IMR-90 (cell line): ENCODE results near the gene TFB1M. TPM values are rescaled to one million over a fixed set of nuclear protein-coding genes. Genes with fewer than 3 reads are reported as not detected.

Source experiments
- ATAC-seq: fragments of 200-7000 bp; cut with Tn5 transposase; 2 replicates; pipeline ENCODE4 v1.9.1; 2020; ENCODE audit warnings: low read depth, mild to moderate bottlenecking, moderate library complexity
- BruUV-seq: library from RNA; stranded (reverse); fragments of 400-500 nt; replicated peaks from 2 replicates; lab custom pipeline; 2021; lab: Mats Ljungman, UMichigan
- CTCF ChIA-PET: fragments of 300-600 bp; formaldehyde crosslinking; extraction: SDS; loops from one replicate; lab custom pipeline; 2021; ENCODE audit warnings: antibody characterized with exemption; lab: Yijun Ruan, JAX
- POLR2A ChIA-PET: fragments of 300-600 bp; sonication (Branson Sonifier 250); formaldehyde crosslinking; loops from one replicate; lab custom pipeline; 2022; ENCODE audit warnings: antibody characterized with exemption; ENCODE audit not compliant: unreplicated experiment; lab: Charles Lee
- DNase-seq: peaks from one replicate; pipeline ENCODE4 v3.0.0; 2013
- H2AFZ ChIP-seq: replicated peaks from 2 replicates; pipeline ENCODE3; 2013; ENCODE audit warnings: low read length, mild to moderate bottlenecking; ENCODE audit not compliant: poor library complexity
- H2AK5ac ChIP-seq: 2 replicates; pipeline ENCODE4 v1.6.1; 2013; ENCODE audit warnings: low read depth, low read length, inconsistent platforms
- H2AK9ac ChIP-seq: replicated peaks from 2 replicates; pipeline ENCODE3; 2013; ENCODE audit warnings: mild to moderate bottlenecking, low read depth, low read length, moderate library complexity; ENCODE audit not compliant: poor library complexity
- H2BK120ac ChIP-seq: 2 replicates; pipeline ENCODE4 v1.6.1; 2013; ENCODE audit warnings: low read depth, low read length, inconsistent platforms
- H2BK15ac ChIP-seq: 3 replicates; pipeline ENCODE4 v1.6.1; 2013; ENCODE audit warnings: low read depth, low read length, inconsistent platforms
- H2BK20ac ChIP-seq: 2 replicates; pipeline ENCODE4 v1.6.1; 2013; ENCODE audit warnings: low read depth, mild to moderate bottlenecking, inconsistent platforms, low read length, moderate library complexity
- H2BK5ac ChIP-seq: 2 replicates; pipeline ENCODE4 v1.6.1; 2013; ENCODE audit warnings: mild to moderate bottlenecking, low read depth, low read length, inconsistent platforms; ENCODE audit not compliant: poor library complexity, severe bottlenecking
- H3K14ac ChIP-seq: replicated peaks from 2 replicates; pipeline ENCODE4 v1.6.1; 2013; ENCODE audit warnings: low read depth, low read length, inconsistent platforms
- H3K18ac ChIP-seq: 2 replicates; pipeline ENCODE4 v1.6.1; 2013; ENCODE audit warnings: low read depth, low read length, control low read depth
- H3K23ac ChIP-seq: 2 replicates; pipeline ENCODE4 v1.6.1; 2013; ENCODE audit warnings: low read depth, low read length, inconsistent platforms
- H3K27ac ChIP-seq: 2 replicates; pipeline ENCODE4 v1.5.1; 2013; ENCODE audit warnings: mild to moderate bottlenecking, control low read depth, low read length; ENCODE audit not compliant: insufficient read depth
- H3K27me3 ChIP-seq: 2 replicates; pipeline ENCODE4 v1.6.1; 2013; ENCODE audit warnings: low read length; ENCODE audit not compliant: control insufficient read depth, insufficient read depth
- H3K36me3 ChIP-seq: 2 replicates; pipeline ENCODE4 v1.6.1; 2013; ENCODE audit warnings: low read length, mixed read lengths; ENCODE audit not compliant: control insufficient read depth, insufficient read depth
- H3K4ac ChIP-seq: 2 replicates; pipeline ENCODE4 v1.6.1; 2013; ENCODE audit warnings: low read depth, low read length, inconsistent platforms
- H3K4me1 ChIP-seq: 2 replicates; pipeline ENCODE4 v1.6.1; 2013; ENCODE audit warnings: low read length, mixed read lengths; ENCODE audit not compliant: control insufficient read depth, insufficient read depth
- H3K4me2 ChIP-seq: 2 replicates; pipeline ENCODE4 v1.6.1; 2013; ENCODE audit warnings: low read depth, mild to moderate bottlenecking, control low read depth, low read length, moderate library complexity
- H3K4me3 ChIP-seq: 2 replicates; pipeline ENCODE4 v1.5.1; 2013; ENCODE audit warnings: low read depth, mild to moderate bottlenecking, control low read depth, low read length, moderate library complexity; ENCODE audit not compliant: insufficient read depth
- H3K56ac ChIP-seq: 2 replicates; pipeline ENCODE4 v1.6.1; 2013; ENCODE audit warnings: low read length, inconsistent platforms; ENCODE audit not compliant: insufficient read depth; ENCODE audit errors: extremely low read depth
- H3K79me1 ChIP-seq, 2 experiments: 2 replicates each; pipeline ENCODE4 v1.6.1; 2013; ENCODE audit warnings: low read length in 2 of 2, inconsistent platforms in 1 of 2, low read depth in 1 of 2
- H3K9ac ChIP-seq: 2 replicates; pipeline ENCODE4 v1.6.1; 2013; ENCODE audit warnings: low read depth, low read length, control low read depth
- H3K9me1 ChIP-seq: 2 replicates; pipeline ENCODE4 v1.6.1; 2013; ENCODE audit warnings: low read length, inconsistent platforms; ENCODE audit not compliant: insufficient read depth
- H3K9me3 ChIP-seq: 2 replicates; pipeline ENCODE4 v1.6.1; 2013; ENCODE audit warnings: low read length; ENCODE audit not compliant: control insufficient read depth, insufficient read depth
- H4K20me1 ChIP-seq: 2 replicates; pipeline ENCODE4 v1.6.1; 2013; ENCODE audit warnings: low read length, inconsistent platforms; ENCODE audit not compliant: insufficient read depth
- H4K5ac ChIP-seq: 2 replicates; pipeline ENCODE4 v1.6.1; 2013; ENCODE audit warnings: mild to moderate bottlenecking, low read depth, low read length, control low read depth
- H4K8ac ChIP-seq, 2 experiments: 2 replicates each; pipeline ENCODE4 v1.6.1; 2013; ENCODE audit warnings: low read depth in 2 of 2, low read length in 2 of 2, control low read depth in 1 of 2, inconsistent platforms in 1 of 2
- H4K91ac ChIP-seq: 2 replicates; pipeline ENCODE4 v1.6.1; 2013; ENCODE audit warnings: low read depth, low read length, inconsistent platforms; ENCODE audit not compliant: insufficient read depth
- CEBPB ChIP-seq: IDR thresholded peaks from 2 replicates; pipeline ENCODE4 v1.6.1; 2012; ENCODE audit warnings: low read depth, low read length, improper control_type of control experiment
- MAFK ChIP-seq: IDR thresholded peaks from 2 replicates; pipeline ENCODE4 v1.6.1; 2012; ENCODE audit warnings: low read depth, low read length, improper control_type of control experiment
- POLR2A ChIP-seq: IDR thresholded peaks from 2 replicates; pipeline ENCODE4 v1.6.1; 2012; ENCODE audit warnings: mild to moderate bottlenecking, low read depth, low read length
- RFX5 ChIP-seq: IDR thresholded peaks from 2 replicates; pipeline ENCODE4 v1.8.0; 2012; ENCODE audit warnings: low read depth, mild to moderate bottlenecking, low read length, moderate library complexity
- WGBS, 2 experiments: methylation state at CpG; one replicate each; pipeline versions ENCODE4 v1.1.5 to v1.1.7; 2013; ENCODE audit warnings: missing lambda C conversion rate in 2 of 2; ENCODE audit not compliant: insufficient read length in 1 of 2; ENCODE audit errors: extremely low coverage in 2 of 2; 5-methylcytosine and 5-hydroxymethylcytosine counted together
- dilution Hi-C: fragments of 300-500 bp; cut with HindIII; formaldehyde crosslinking; loops from one replicate; pipeline ENCODE4 v1.14.3; 2018; ENCODE audit warnings: low sequenced_read_pairs; ENCODE audit not compliant: unreplicated experiment
- in situ Hi-C: fragments of 300-500 bp; cut with MboI; formaldehyde crosslinking; loops from 3 replicates; pipeline ENCODE4 v1.14.3; 2019; ENCODE audit warnings: low sequenced_read_pairs, inconsistent platforms, mixed read lengths
- intact Hi-C: fragments of 100-400 bp; cut with micrococcal nuclease; formaldehyde crosslinking; loops from 2 replicates; pipeline ENCODE4 v1.10.0; 2022
- polyA plus RNA-seq, 3 experiments: library from polyadenylated mRNA; depleted of rRNA; stranded (reverse); fragments of >200 nt; gene quantifications; 2 replicates each; pipeline ENCODE4 v1.2.3, GENCODE V29; 2012; ENCODE audit warnings: low replicate concordance in 1 of 3
- total RNA-seq: library from RNA; depleted of rRNA; stranded (reverse); fragments of >200 nt; gene quantifications from 2 replicates; pipeline ENCODE4 v1.2.3, GENCODE V29; 2012
- TF ChIP-seq, protein P1 (sequence below): fragments of 150-350 bp; IDR thresholded peaks from 2 replicates; pipeline ENCODE4 v1.6.1; 2016; ENCODE audit warnings: low read depth, mild to moderate bottlenecking, low read length, moderate library complexity, borderline replicate concordance

The TFB1M gene
- total and polyA plus RNA-seq, 2 of the 4 experiments (the other 2 are of a cell fraction) = 18.1 to 22.4 TPM

DNA sequence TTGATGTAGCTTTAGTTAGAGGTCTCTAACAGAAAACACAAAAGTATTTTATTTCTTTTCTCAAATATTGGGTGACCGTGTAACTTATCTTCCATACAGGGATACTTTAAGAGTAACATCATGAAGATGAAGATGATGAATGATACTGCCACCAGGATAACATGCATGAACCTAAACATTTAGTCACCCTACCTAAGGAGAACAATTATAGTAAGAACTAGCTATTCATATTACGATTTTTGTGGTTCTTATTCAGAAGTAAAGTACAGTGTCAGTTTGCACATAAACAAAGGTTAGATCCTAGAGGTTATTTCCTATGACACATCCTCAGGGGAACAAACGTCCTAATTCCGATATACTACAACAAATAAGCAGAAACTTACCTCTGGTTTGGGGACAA is 29.5 kb downstream of the TFB1M start:
- H4K91ac ChIP-seq = no peak overlapping the region
- no peak overlapping the region for H2BK20ac ChIP-seq
- ChIA-PET CTCF (no interaction called here), POLR2A (no interaction called here)
- dilution Hi-C loops = no loop called here
- no peak overlapping the region for H2BK120ac ChIP-seq
- no TSS peak for BruUV-seq
- intact Hi-C loops = no loop called here
- no peak overlapping the region for H4K5ac ChIP-seq
- H3K4ac ChIP-seq = no peak overlapping the region
- no peak overlapping the region for H3K23ac ChIP-seq
- peaks cover 2% of the 10 kb centered on the region; the same call in 1 of the 2 replicates for H3K9me1 ChIP-seq
- no peak overlapping the region for H3K18ac ChIP-seq
- in situ Hi-C loops = no loop called here
- H4K20me1 ChIP-seq = no peaks in the 10 kb centered on the region
- H3K4me2 ChIP-seq = no peak overlapping the region
- H3K9me3 ChIP-seq = no peaks in the 10 kb centered on the region
- DNase-seq = no peak
- H2BK15ac ChIP-seq = no peak overlapping the region
- TF ChIP-seq, protein P1, sequence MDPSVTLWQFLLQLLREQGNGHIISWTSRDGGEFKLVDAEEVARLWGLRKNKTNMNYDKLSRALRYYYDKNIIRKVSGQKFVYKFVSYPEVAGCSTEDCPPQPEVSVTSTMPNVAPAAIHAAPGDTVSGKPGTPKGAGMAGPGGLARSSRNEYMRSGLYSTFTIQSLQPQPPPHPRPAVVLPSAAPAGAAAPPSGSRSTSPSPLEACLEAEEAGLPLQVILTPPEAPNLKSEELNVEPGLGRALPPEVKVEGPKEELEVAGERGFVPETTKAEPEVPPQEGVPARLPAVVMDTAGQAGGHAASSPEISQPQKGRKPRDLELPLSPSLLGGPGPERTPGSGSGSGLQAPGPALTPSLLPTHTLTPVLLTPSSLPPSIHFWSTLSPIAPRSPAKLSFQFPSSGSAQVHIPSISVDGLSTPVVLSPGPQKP = no peak
- no peak for TF ChIP-seq POLR2A
- no peak for TF ChIP-seq RFX5
- TF ChIP-seq MAFK = no peak
- no peak for TF ChIP-seq CEBPB
- no peak overlapping the region for H3K4me3 ChIP-seq
- H2BK5ac ChIP-seq = no peak overlapping the region
- no peak overlapping the region for H2AFZ ChIP-seq
- H3K27ac ChIP-seq = no peak overlapping the region
- no peak overlapping the region for H4K8ac ChIP-seq
- peaks cover 8 to 18% of the 10 kb centered on the region in 2 experiments; a peak in 3 of 4 replicates for H3K79me1 ChIP-seq
- H3K9ac ChIP-seq = no peak overlapping the region
- H3K36me3 ChIP-seq = peaks cover 18% of the 10 kb centered on the region
- H3K4me1 ChIP-seq = no peaks in the 10 kb centered on the region
- H3K27me3 ChIP-seq = no peaks in the 10 kb centered on the region
- H2AK5ac ChIP-seq = no peak overlapping the region
- WGBS, 2 experiments = no CpG with 5 or more reads among the region's 4 CpGs
- no peak overlapping the region for H3K56ac ChIP-seq
- H2AK9ac ChIP-seq = no peak overlapping the region
- H3K14ac ChIP-seq = no peak overlapping the region
- no peak for ATAC-seq
